ENCODE measurements around the gene KCNG2.

DNA sequence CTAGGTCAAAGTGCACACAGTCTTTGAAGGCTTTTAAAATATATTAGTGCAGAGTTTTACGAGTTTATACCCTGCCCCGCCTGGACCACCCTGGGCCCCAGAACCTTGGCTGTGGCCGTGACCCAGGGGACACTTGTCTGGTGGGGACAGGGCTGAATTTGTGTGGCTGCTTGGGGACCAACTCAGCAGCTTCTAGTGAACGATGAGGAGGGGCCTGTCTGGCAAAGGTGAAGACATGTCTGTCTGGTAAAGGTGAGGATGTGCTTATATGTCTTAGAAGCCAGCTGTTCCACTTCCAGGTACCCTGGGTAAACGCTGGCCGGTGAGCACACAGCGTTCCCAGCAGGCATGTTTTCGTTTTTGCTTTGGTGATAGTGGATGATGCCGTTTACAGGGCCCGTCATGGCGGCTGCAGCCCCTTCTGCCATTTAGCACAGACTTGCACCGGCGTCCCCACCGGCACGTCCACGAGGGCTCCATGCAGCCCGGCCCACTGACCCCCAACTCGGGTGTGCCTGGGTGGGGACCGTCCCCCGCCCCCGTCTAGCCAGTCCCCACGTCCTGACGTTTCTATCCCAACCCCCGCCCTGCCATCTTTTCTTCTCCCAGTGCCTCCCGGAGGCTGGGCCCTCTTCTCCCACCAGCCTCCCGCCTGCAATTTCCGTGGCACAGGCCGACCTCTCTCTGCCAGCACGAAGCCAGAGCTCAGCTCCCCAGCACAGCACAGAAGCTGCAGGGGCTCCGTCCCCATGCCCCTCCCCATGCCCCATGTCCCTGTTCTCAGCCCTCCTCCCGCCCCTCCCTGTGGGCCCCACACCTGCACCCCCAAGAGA, 85.9 kb downstream of the KCNG2 start:
- TF ChIP-seq, protein P1, sequence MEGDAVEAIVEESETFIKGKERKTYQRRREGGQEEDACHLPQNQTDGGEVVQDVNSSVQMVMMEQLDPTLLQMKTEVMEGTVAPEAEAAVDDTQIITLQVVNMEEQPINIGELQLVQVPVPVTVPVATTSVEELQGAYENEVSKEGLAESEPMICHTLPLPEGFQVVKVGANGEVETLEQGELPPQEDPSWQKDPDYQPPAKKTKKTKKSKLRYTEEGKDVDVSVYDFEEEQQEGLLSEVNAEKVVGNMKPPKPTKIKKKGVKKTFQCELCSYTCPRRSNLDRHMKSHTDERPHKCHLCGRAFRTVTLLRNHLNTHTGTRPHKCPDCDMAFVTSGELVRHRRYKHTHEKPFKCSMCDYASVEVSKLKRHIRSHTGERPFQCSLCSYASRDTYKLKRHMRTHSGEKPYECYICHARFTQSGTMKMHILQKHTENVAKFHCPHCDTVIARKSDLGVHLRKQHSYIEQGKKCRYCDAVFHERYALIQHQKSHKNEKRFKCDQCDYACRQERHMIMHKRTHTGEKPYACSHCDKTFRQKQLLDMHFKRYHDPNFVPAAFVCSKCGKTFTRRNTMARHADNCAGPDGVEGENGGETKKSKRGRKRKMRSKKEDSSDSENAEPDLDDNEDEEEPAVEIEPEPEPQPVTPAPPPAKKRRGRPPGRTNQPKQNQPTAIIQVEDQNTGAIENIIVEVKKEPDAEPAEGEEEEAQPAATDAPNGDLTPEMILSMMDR (conservative IDR thresholded peaks at IDR 0.05) = no peak
- no peak for TF ChIP-seq ZFX (IDR thresholded peaks at IDR 0.05)
